GM19351 (cell line): Measurements from ENCODE around the gene RERE.

ENCODE experiments used
- ATAC-seq: cut with Tn5 transposase; IDR thresholded peaks from one replicate; pipeline ENCODE4 v1.9.1; 2021; ENCODE audit warnings: mild to moderate bottlenecking, moderate library complexity; ENCODE audit not compliant: unreplicated experiment

Gene RERE

DNA sequence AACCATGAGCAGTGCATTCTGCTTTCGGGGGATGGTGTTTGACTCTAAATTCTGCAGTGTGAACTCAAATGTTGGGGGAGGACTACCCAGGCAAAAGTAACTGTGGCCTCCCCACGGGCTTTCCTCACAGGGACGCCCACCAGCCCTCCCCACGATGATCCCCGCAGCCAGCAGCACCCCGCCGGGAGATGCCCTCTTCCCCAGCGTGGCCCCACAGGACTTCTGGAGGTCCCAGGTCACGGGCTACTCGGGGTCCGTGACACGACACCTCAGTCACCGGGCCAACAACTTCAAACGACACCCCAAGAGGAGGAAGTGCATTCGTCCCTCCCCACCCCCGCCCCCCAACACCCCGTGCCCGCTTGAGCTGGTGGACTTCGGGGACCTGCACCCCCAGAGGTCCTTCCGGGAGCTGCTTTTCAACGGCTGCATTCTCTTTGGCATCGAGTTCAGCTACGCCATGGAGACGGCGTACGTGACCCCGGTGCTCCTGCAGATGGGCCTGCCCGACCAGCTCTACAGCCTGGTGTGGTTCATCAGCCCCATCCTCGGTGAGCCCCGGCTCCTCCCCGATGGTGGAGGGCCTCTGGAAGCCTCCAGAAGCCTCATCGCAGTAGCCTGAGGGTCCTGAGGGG lies 493.1 kb downstream of the RERE start:
- no peak for ATAC-seq

DNA sequence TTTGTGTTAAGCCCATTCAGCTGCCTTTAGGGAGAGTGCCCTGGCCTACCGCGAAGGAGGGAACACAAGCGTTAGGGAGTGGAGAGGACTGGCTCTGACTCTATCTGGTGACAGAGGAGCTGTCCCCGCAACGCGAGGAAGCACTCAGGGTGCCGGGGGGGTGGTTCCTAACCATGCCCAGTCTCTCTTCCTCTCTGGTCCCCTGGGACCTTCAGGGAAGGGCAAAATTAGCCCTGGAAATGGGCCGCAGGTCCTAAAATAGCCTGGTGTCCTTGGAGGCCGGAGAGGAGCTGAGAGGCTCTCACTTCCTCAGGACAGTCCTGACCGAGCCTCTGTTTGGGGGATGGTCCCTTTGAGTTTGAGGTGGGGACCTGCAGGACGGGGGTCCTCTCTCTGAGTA lies 493.7 kb downstream of the RERE start:
- no peak for ATAC-seq

DNA sequence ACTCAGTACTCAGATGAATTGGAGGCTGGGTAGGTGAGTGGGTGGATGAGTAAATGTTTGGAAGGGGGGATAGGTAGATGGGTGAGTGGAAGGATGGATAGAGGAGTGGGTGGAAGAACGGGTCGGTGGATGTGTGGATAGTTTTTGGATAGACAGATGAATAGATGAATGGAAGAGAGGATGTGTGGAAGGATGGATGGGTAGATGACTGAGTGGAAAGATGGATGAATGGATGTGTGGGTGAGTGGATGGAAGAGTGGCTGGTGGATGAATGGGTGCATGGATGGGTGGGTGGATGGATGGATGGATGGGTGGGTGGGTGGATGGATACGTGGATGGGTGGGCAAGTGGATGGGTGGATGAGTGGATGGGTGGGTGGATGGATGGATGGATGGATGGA lies 495.8 kb downstream of the RERE start:
- ATAC-seq, result no peak

DNA sequence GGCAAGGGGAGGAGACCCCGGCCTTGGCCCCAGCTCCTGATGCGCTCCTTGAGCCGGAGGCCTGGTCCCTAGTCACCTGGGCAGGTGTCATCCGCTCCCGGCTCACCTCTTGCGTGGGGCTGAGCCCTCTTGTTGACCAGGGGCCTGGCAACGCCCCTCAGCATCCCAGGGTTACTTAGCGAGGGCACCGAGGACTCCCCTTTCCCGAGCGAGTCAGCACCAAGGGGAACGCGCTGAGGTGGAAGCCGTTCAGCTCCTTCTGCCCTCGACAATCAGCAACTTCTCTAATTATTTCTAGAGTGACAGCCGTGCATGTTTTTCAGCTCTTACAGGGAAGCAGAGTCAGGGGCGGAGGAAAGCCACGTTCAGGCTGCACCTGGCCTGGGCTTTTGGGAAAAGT lies 499.0 kb downstream of the RERE start:
- no peak for ATAC-seq

DNA sequence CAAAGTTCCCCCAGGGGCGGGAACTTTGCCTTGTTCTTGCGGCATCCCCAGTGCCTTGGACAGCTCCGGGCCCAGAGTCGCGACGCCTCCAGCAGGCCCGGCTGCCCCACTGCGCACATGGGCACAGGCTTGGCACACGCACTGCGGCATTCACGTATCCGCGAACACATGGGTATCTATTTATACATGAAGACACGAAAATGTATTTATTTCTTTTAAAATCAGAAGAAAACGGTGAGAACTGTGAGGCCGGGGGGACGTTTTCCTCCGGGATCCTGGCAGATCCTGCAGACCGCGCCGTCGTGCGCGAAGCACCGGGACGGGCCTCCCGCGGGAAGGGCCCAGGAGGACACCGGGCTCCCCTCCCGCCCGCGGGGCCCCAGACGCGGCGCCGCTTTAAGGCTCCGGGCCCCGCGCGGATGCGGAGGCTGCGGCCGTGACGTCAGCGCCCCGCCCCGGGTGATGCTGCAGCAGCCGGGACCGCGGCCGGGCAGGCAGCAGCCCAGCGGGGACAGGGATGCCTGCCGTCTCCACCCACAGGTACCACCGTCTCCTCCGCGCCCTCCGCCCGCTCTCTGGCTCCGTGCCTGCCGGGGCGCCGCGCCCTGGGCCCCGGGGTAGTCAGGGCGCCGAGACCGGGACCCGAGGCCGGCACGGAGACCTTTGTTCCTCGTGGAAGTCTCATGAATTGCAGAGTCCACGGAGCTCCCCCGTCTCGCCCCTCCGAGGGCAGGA lies 499.6 kb downstream of the RERE start, which contains the start of gene SLC45A1:
Gene SLC45A1 (plus strand): TSS at position 468 of the 735 bp plus-strand sequence. CDS start 6,216 bp downstream, outside the sequence.
- ATAC-seq, result peak; percentile 48

DNA sequence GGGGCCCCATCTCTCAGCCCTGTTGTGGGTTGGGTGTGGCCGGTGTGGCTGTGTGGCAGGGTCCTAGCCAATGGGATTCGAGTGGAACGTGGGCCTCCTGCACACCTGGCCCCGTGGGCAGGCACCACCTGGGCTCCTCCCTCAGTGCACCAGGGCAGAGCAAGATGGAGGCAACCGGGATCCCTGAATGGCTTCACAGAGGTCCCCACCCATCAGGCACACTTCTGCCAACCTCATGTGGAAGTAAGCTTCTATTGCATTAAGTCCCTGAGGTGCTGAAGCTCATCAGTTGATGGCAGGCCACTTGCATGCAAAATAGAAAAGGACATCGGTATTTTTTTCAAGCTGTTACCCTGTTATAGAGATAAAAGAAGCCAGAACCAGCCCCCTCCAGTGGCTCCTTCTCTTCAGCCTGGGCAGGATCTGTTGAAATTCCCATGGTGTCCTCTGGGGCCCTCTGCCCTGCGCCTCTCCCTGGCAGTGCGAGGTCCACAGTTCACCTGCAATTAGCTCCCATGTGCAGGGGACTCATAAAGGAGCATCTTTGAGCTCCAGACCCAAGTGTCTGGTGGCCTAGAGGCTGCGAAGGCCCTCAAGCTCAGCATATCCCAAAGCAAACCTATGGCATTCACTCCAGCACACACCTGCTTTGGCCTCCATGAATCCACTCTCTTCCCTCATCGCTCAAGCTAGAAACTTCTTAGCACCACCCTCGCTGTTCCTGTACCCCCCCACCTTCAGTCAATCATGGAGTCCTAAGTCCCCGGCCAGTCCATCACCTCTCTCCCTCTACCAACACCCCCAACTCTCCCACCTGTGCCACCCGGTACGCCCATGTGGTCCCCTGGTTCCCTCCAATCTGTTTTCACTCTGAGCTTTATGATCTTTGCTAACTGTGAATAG lies 501.6 kb downstream of the RERE start:
- no peak for ATAC-seq

DNA sequence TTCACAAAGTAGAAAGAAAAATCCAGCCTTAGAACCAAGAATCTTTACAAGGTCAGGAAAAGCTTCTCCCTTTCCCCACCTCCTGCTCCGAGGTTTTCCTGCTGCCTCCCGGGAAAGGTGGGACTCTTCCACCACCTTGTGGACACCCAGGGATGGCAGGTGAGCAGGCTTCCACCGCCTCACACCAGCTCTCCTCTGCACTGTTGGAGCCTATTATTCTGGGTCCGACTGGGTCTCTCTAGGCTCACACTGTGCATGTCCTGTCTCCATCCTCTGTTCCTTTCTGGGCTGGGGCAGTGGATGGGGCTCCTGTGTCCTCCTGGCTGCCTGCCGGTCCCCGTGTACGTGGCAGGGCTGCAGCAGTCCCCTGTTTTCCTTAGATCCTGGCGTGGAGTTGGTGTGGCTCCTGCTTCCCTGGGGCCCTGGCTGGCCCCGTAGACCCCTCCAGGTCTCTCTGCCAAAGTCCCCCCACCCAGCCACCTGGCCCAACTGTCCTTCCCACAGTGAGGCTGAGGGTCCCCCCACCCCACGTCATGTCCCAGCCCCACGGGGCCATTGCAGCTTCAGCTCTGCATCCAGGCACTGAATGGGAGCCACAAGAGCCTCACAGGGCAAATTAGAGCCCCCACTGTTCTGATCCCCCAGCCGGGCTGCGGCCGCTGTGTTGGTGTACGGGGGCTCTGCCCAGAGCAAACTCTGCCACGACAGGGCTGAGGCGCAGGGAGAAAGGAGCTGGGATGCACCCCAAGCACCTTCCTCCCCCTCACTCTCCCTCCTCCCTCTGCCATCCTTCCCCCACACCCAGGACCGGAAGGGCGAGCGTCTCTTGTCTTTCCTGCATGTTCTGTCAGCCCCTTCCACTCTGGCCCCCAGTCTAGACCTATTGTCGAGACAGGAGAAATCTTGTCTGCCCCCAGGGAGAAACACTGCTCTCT lies 502.8 kb downstream of the RERE start:
- no peak for ATAC-seq

DNA sequence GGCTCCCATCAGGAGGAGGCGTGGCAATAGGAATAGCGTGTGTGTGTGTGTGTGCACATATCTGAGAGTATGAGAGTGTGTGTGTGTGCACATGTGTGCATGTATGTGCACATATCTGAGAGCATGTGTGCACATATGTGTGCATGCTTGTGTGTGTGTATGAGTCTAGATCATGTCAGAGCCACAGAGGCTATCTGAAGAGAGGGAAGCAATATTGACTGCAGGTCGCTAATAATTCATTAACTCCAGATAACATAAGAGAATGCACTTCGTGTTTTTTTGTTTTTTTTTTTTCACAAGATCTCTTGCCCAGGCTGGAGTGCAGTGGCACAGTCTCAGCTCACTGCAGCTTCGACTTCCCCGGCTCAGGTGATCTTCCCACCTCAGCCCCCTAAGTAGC lies 504.2 kb downstream of the RERE start:
- ATAC-seq, result no peak

DNA sequence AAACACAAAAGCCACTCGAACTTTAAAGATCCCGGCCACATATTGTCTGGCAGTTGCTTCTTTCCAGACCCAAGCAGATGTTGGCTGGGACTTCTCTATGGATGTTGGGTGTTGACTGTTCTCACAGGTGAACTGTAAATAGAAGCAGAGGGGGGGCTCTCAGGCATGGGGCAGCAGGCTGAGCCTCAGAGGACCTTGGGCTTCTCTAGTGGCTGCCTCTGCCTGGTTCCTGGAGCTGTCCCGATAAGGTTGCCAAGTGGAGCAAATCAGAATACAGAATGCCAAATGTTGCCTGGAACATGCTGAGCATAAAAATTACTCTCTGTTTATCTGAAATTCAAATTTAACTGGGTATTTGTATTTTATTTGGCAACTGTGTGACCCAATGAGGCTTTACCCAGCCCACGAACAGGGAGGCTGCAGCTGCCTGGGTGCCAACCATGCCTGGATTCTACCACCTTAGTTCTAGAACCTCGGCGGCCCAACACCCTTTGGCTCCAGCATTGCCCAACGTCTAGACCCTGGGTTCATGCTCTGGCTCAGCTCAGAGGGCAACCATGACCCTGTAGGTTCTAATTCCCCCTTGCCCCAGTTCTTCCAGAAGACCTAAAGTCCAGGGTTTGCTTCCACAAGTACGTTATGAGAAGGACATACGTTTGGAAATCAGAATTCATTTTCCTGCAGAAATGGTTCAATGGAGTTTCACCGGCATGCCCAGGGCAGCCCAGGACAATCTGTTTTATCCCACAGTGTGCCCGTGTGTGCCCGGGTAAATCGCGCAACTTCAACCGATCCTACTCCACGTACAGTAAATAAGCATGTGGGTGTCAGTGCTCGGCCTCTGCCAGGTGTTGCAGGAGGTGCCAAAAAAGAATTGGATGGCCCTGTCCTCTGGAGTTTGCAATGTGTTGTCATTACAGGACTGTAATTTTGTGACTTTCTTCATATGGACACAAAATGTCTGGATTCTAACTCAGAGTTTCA lies 504.9 kb downstream of the RERE start:
- ATAC-seq, result no peak

DNA sequence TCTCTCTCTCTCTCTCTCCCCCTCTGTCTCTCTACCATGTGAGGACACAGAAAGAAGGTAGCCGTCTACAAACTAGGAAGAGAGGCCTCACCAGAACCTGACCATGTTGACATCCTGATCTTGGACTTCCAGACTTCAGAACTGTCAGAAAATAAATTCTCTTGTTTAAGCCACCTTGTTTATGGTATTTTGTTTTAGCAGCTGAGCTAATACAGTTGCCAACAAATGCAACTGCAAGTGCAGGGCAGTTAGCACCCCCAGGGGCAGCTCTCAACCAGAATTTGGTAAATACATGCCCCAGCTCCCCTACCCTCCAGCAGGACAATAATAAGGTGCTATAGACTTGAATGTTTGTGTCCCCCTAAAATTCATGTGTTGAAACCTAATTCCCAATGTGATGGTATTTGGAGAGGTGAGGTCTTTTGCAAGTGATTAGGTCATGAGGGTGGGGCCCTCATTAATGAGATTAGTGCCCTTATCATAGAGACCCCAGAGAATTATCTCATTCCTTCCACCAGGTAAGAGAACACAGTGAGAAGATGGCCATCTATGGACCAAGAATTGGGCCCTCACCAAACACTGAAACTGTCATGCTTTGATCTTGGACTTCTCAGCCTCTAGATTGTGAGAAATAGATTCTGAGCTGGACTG lies 506.2 kb downstream of the RERE start:
- ATAC-seq, result no peak

DNA sequence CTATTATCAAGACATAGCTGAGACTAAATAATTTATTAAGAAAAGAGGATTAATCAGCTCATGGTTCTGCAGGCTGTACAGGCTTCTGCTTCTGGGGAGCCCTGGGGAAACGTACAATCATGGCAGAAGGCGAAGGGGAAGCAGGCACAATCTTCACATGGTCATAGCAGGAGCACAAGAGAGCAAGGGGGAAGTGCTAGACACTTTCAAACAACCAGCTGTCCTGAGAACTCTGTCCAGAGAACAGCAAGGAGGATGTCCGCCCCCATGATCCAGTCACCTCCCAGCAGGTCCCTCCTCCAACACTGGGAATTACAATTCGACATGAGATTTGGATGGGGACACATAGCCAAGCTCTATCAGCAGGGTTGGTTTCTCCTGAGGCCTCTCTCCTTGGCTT lies 509.8 kb downstream of the RERE start:
- no peak for ATAC-seq

DNA sequence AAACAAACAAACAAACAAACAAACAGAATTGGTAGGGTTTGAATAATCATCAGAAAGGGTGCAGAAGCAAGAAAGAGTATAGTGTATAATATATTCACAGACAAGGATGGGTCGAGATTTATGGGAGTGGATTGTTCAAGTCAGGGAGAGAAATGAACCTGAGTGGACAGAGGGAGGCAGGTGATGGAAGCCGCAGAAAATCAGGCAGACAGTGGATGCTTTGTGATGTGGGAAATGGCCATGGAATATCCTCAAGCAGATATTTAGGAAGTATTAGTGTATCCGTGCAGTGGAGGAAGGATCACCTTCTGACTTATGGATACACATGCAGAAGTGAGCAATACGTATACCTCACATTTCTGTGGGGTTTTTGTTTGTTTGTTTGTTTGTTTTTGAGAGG lies 513.6 kb downstream of the RERE start:
- no peak for ATAC-seq

DNA sequence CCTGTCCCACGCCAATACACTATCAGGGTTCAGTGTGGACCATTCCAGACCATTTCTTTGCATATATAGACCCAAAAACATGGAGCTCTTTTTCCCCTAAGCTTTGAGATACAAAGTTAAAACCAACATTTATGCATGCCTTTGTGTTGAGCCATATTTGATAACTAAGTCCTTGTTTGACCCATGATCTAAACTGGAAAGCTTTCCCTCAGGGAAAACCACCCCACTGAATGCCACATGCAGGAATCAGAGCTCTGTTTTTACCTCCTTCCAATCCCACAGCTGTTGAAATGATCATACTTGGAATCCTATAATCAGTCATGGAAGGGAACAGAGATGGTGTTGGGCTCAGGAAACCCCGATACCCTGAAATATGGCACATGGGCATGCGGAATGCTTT lies 514.3 kb downstream of the RERE start:
- ATAC-seq, result no peak
